Urothelium cell line (cell line): ENCODE results near the gene DCT.
A peak's percentile ranks its signal among the peaks of the same experiment; 100 is the strongest.
"Not testable (repeated sequence)": the region's sequence is repeated elsewhere in the genome, so short reads cannot be mapped to it uniquely, and the experiment has no call there.

Experiments
- DNase-seq: peaks from one replicate; pipeline ENCODE4 v3.0.0; 2011; ENCODE audit warnings: low spot score, mixed read lengths
- FAIRE-seq: peaks from 2 replicates; lab custom pipeline; 2011; peaks lifted over from hg19 to GRCh38; lab: Jason Lieb, UNC

Gene DCT

GRCh38 chr13:94479616-94480015 is at the start of gene DCT:
Gene DCT (minus strand): TSS chr13:94479682. CDS start chr13:94479255, 427 bp downstream.
- DNase-seq (no peak), FAIRE-seq (no peak)

GRCh38 chr13:94526956-94527355 is 47.5 kb upstream of the DCT start:
- DNase-seq, result not testable (repeated sequence)
- FAIRE-seq, result peak; percentile 89

GRCh38 chr13:94525781-94526180 is 46.3 kb upstream of the DCT start:
- no peak for DNase-seq
- FAIRE-seq, result no peak

DNA sequence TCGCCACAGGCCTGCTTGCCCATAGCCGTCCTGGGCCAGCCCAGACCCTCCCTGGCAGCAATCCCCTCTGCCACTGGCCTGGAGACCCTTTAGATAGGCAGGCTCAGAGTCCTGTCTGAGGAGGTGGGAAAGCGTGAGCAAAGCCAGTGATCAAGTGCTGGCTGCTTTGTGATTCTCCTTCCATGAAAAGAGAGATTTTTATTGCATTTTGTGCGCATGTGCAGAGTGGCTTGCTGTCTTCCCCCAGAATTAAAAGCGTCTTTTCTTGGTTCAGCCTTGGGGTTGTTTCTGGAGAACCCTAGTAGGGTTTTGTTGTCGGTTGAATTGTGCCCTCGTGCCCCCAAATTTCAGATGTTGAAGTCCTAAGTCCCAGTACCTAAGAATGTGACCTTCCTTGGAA is 44.9 kb upstream of the DCT start:
- DNase-seq (no peak), FAIRE-seq (no peak)

GRCh38 chr13:94520001-94520400 is 40.5 kb upstream of the DCT start:
- FAIRE-seq, result no peak

DNA sequence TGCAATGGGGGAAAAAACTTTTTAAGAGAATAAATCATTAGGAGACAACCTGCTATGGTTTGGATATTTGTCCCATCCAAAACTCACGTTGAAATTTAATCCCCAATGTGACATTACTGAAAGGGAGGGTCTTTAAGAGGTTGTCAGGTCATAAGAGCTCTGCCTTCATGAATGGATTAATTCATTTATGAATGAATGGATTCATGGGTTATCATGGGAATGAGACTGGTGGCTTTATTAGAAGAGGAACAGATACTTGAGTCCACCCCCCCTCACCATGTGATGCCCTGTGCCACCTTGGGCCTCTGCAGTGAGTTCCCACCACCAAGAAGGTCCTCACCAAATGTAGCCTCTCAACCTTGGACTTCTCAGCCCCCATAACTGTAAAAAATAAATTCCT is 37.0 kb upstream of the DCT start:
- FAIRE-seq (no peak), DNase-seq (no peak)

More at GRCh38 chr13:94520001-94520400, 40.5 kb upstream of the DCT start:
- DNase-seq, result no peak

DNA sequence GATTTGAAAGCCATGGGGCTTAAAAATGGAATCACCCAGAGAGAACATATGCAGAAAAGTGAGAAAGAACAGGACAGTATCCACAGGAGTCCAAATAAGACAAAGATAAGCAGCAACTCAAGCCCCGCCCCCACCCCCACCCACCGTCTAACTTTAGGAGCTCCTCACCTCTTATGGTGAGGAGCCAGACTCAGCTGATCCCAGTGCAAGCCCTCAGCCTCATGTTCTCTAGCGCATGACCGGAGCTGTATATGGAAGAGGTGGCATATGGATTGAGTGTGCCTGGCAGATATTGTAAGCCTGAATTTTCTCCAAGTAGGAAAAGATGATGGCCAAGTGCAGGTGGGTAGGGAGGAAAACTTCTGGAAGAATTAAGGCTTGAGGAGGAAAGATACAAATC is 36.4 kb upstream of the DCT start:
- FAIRE-seq (no peak), DNase-seq (no peak)

DNA sequence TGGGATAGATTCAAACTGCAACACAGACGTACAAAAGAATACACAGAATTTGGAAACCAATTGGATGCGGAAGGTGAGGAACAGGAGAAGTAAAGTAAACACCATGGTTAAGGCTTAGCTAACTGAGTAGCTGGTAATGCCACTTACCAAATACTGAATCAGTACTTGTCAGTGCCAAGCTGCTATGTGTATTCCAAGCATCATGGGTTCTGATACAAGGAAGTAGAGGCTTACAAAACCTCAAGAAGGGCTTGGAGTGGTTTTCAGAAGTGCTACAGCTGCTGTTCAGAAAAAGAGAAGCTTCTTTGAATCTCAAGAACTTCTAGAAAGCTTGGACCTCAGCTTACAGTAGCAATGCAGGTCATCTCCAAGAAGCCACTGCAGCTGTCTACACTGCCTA is 35.9 kb upstream of the DCT start:
- no peak for FAIRE-seq
- DNase-seq, result no peak

DNA sequence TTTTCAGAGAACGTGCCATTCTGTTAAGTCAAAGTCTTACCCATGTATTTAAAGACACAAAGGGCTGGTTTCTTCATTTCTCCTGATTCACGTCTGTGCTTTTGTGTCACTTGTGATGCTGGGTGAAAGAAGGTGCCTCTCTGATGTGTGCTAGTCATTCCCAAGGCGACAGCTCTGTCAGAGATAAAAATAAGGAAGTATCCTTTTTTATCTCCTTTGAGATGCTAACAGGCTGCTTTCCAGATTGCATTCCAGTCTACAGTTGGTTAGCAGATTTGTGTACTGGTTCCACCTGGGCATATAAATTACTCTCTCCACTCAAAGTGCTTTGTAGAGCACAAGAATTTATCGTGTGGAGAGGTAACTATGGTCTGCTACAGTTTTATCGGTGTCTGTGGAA is 33.5 kb upstream of the DCT start:
- DNase-seq, result no peak
- no peak for FAIRE-seq

DNA sequence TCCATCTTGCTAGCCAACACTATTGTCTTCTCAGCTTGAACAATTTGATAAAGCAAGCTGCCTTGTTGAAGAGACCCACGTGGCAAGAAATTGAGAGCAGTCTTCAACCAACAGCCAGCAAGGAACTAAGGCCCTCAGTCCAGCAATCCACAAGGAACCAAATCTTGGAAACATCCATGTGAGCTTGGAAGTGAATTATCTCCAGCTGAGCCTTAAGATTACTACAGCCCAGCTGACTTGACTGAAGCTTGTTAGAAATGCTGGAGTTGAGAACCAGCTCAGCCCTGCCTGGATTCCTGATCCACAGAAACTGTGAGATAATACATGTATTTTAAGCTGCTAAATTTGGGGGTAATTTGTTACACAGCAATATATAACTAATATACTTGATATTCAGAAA is 26.2 kb upstream of the DCT start:
- DNase-seq (no peak), FAIRE-seq (no peak)

DNA sequence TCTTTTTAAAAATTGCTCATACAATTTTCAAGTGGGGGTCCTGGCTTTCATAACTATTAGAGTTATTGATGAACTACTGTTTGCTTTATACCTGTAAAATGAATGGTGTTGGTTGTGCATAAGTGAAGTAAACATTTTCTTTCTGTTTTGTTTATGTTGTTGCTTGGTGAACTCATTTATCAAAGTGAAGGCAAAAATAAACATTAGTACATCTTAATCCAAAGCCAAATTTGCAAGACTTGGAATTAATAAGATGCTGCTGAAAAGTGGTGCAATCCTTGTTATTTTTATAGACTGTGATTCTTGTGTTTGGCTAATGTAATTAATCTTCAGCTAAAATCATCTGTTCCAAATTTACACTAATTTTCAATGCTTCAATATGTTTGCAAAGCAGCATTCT is 24.4 kb upstream of the DCT start:
- no peak for DNase-seq
- FAIRE-seq, result no peak

- not testable (repeated sequence) for FAIRE-seq, DNase-seq
Observed at GRCh38 chr13:94498831-94499230, 19.3 kb upstream of the DCT start.

DNA sequence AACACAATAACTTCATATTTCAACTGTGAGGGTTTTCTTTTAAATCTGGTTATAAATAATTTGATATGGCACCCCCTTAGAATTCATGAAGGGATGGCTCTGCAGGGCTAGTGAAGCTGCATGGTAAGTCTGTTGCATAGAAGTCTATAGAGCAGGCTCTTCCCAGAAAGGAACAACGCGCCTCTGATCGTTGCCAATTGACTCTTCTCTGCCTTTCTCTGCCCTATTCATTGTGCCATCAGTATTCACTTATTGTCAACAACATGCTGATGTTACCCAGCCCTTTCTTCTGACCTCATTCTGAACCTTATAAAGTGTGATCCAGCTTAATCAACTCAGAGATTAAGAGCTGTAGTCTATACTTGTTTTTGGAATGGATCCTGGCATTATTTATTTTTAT is 16.3 kb upstream of the DCT start:
- FAIRE-seq (no peak), DNase-seq (no peak)

DNA sequence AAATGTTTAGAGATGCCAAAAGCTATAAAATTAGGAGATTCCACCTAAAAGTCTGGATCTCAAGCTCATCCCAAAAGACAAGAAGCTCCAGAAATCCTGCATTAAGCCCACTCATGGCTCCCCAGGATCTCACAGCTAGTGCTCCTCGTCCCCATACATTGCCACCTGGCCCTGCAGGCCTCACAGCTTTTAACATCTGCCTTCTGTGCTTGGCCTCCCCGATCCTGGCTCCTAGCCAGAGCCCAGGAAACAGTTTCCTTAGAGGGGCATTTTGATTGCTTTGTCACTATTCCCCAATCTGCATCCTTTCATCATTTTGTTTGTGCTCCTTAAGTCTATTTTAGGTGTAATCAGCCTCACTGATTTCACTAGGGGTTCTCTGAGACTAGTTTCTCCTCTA is 14.5 kb upstream of the DCT start:
- DNase-seq (no peak), FAIRE-seq (no peak)

GRCh38 chr13:94487043-94487442 is 7.6 kb upstream of the DCT start:
- no peak for DNase-seq
- FAIRE-seq, result no peak

GRCh38 chr13:94483970-94484369 is 4.5 kb upstream of the DCT start:
- FAIRE-seq, result peak; percentile 87
- DNase-seq, result no peak

DNA sequence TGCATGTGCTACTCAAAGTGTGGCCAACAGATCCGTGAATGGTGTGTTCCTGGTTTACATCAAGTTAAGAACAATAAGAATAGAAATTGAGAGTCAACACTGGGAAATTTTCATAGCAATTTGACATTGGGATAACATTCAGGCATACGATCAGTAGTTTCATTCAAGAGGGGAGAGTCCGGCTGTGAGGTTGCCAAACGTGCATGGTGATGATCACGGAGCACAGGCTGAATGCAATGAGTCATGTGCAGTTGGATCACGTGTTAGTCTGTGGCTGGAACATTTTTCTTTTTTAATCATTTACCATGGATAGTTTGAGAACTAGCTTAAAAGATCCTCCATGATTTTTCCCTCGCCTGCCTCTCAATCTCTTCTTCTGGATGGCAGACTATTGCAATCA is 2.5 kb upstream of the DCT start:
- peak; percentile 61 for DNase-seq
- FAIRE-seq, result no peak

- FAIRE-seq (no peak), DNase-seq (no peak)
Observed at GRCh38 chr13:94480672-94481145, 1.2 kb upstream of the DCT start.

DNA sequence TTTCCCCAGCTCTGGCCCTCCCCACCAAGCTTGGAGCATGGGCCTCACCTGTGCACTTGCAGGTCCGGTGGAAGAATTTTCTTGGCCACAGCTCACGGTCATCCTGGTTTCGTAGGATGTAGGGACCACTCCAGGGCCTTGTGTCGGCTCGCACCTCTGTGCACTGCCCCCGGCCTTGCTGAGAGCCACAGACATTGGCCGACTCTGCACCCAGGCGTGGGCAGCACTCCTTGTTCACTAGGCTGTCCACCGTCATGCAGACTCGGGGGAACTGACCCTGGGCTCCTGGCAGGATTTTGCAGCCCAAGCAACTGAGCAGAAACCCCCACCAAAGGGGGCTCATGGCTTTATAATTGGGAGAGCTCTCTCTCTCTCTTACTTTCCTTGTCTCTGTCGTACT is 569 bp downstream of the DCT start:
- FAIRE-seq, result peak; percentile 66

DNA sequence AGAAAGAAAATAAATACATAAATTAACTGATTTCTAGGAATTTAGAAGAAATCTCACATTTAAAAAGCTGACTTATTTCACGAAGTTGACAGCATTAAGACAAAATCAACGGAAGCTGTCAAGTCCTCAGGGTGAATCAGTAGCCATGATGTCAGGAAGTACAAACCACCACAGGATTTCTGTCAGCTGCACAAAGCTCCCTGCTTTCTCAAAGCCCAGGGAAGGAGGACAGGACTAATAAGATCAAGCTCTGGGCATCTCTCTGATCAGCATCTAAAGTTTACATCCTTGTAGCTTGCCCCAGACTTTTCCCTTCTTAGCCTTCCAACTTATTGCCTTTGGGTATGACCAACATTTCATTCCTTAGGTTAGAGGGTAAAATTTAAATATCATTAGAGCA is 9.4 kb downstream of the DCT start:
- DNase-seq (no peak), FAIRE-seq (no peak)

More for the DNA sequence above, 569 bp downstream of the DCT start:
- DNase-seq, result no peak

- FAIRE-seq (no peak), DNase-seq (no peak)
Observed at GRCh38 chr13:94464771-94465170, 14.7 kb downstream of the DCT start.

DNA sequence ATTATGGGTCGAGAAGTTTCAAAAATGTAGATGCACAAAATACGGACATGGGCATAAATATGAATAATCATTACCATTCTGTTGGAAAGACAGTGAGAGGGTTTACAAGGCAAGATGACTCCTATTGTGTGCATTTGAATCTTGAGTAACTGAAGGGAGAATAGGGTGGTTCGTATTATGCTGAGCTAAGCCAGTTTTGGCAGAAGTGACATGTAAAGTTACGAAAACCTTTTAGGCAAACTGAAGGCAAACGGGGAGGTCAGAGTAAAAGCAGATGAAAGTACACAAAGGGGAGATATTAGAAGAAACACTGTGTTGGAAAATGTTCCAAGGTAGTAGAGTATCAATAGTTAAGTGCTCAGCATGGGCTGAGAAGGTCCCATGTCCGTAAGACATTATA is 16.8 kb downstream of the DCT start:
- no peak for FAIRE-seq
- no peak for DNase-seq

- FAIRE-seq (no peak), DNase-seq (no peak)
Observed at GRCh38 chr13:94459116-94459515, 20.4 kb downstream of the DCT start.

GRCh38 chr13:94455414-94455813 is 24.1 kb downstream of the DCT start:
- DNase-seq (no peak), FAIRE-seq (no peak)
